Adrenal gland (tissue), 5 donors: ENCODE data around the gene PLCB1.

Experiments
- CTCF ChIP-seq, 6 experiments: fragments of 450-650 bp in 4 of 6; fragments of 200-600 bp in 2 of 6; sonication (generic) in 1 of 6; IDR thresholded peaks; 1 replicate in 5 of 6; 2 replicates in 1 of 6; pipeline versions ENCODE4 v1.5.1 to v1.8.0; 2016 to 2021; ENCODE audit warnings: antibody characterized with exemption in 6 of 6, mild to moderate bottlenecking in 2 of 6, moderate library complexity in 1 of 6
- POLR2A ChIP-seq, 2 donors: fragments of 450-650 bp; IDR thresholded peaks; one replicate each; pipeline ENCODE4 v1.6.1; 2017; ENCODE audit warnings: antibody characterized with exemption in 2 of 2, mild to moderate bottlenecking in 2 of 2, moderate library complexity in 1 of 2
- donor health status: DM: no; HTN: no; CAD: no.

DNA sequence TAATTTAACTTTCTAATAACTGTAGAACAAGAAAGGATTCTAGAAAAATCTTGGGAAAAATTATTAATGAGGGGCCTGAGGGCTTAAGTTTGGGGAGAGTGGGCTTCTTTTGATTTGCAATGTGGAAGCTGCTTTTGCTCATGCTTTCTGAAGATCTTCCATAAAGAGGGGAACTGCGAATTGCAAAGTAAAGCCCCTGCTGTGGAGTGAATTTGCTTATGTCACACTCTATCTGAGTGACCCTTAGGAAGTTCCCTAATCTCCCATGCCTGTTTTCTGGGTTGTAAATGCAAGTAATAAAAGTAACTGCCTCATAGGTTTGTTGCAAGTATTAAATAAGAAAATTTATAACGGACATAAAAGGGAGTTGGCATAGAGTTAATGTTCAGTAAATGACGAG is 301.2 kb downstream of the PLCB1 start:
- TF ChIP-seq CTCF (IDR thresholded peaks at IDR 0.05) (no peak), POLR2A (IDR thresholded peaks at IDR 0.05) (no peak)
